ENCODE measurements around the gene PAX2.

Gene PAX2

DNA sequence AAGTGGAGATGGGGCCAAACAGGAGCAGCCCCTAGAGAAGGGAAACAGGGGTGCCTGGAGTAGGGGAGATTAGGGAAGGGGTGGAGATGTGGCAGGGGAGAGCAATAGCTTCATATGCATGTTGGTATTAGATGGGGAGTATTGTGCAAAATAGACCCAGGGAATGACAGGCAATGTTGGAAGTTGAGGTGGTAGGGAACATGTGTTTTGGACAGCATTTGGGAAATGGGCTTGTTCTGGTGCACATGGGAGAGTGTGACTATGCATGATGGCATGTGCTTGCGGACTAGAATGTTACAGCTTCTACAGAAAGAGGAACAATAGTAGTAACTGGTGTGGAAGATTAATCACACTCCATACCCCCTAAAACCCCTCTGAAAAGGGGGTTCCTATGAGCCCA, 10.4 kb downstream of the PAX2 start:
- DNase-seq (ENCODE audit: low read depth) = no peak

DNA sequence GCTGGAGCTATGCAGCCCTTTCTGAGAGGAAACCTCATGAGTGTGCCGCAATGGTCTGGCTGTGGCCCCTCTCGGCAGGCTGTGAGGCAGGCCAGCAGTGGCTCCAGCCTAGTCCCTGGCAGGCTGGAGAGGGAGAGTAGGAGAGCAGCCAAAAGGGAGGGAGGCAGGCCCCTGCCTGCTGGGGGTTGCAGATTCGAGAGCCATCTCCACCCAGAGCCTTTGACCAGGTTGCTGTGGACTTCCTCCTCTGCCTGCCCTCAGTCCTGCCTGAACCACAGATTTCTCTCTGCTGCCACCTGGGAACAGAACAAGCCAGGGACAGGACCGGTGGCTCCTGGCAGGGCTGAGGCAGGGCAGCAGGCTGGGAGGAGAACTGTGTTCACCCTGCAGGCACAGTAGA, 13.9 kb downstream of the PAX2 start:
- DNase-seq (ENCODE audit: low read depth) = no peak

GRCh38 chr10:100760726-100761125, 15.3 kb downstream of the PAX2 start:
- no peak for DNase-seq (ENCODE audit: low read depth)

DNA sequence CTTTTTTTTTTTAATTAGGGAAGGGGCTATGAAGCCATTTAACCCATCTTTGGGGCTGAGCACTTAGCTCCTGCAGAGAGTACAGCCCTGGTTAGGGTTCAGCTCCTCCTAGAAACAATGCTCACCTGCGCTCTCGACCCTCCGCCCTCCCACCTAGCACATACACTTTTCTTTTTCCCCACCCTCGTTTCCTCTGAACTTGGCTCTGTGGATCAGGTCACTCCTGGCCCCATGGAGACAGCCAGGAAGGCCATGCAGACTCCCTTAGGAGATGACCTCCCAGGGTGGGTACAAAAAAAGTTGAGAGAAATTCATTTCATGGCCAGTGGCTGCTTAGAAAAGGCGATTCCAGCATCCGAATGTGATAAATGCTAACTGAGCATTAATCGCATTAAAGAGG, 15.8 kb downstream of the PAX2 start:
- no peak for DNase-seq (ENCODE audit: low read depth)

DNA sequence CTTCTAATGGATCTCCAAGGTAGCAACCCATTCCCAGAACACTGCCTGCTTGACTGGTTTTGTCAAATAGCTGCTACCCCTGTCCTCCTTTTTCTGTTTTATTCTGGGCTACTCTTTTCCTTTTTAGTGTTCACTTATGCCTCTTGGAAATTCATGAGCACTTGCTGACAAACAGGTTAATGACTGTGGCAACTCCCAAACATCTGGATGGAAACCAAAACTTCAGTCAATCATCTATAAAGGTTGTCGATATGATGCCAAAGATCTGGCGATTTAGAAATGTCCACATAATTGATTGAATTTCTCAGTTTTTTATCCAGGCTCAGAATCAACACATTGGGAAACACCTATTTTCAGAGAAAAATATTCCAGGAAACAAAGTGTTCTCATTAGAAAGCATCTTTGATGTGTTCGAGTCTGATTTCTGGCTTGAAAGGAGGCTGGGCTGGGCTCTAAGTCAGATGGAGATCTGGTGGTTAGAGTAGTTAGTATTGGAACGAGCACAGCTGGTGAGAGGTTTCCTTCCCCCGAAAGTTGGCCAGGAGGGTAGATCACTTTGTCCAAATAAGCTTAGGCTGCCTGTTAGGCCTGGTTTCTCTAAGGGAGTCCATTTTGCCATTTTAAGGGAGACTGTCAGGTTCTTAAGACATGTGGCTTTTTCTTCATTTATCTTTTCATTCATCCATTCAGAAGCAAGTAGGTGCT, 17.8 kb downstream of the PAX2 start:
- DNase-seq (ENCODE audit: low read depth) = no peak

DNA sequence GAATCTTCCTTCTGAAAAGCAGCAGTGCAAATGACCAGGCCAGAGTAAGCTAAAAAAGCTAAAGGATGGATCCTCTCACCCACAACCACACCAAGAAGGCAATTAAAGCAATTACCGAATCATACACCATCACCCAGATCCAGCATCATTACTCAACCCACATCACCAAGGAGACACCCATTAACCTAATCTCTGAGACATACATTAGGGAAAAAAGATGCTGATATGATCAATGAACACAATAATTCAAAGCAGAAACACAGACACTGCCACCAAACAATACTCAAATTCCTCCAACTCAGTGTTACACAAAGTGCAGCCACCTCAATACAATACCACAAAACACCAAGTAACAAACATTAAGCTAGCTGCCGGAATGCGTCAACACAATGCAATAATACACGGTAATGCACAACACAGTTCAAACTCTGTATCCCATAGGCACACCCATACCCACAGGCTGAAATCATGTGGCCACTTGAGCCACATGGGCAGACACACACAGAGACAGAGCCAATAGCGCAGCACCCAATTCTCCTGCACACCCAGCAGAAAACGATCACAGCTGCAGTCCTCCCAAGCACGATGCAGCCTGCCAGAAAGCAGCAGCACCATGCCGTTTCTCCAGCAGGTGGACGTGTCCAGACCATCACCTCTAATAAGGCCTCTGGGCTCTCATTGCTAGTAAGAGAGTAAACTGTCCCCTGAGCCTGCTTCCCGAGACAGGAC, 21.5 kb downstream of the PAX2 start:
- no peak for DNase-seq (ENCODE audit: low read depth)

- no peak for DNase-seq (ENCODE audit: low read depth)
These were observed 22.0 kb downstream of the PAX2 start for GRCh38 chr10:100767422-100767775.

- no peak for DNase-seq (ENCODE audit: low read depth)
These were observed 24.1 kb downstream of the PAX2 start for GRCh38 chr10:100769481-100769880.

GRCh38 chr10:100773646-100774045, 28.3 kb downstream of the PAX2 start:
- no peak for DNase-seq (ENCODE audit: low read depth)

GRCh38 chr10:100774223-100774622, 28.8 kb downstream of the PAX2 start:
- DNase-seq (ENCODE audit: low read depth) = no peak

- DNase-seq (ENCODE audit: low read depth) = no peak
These were observed 29.5 kb downstream of the PAX2 start for GRCh38 chr10:100774876-100775275.

- no peak for DNase-seq (ENCODE audit: low read depth)
These were observed 30.0 kb downstream of the PAX2 start for GRCh38 chr10:100775386-100775785.

GRCh38 chr10:100775871-100776270, 30.5 kb downstream of the PAX2 start:
- DNase-seq (ENCODE audit: low read depth) = no peak

DNA sequence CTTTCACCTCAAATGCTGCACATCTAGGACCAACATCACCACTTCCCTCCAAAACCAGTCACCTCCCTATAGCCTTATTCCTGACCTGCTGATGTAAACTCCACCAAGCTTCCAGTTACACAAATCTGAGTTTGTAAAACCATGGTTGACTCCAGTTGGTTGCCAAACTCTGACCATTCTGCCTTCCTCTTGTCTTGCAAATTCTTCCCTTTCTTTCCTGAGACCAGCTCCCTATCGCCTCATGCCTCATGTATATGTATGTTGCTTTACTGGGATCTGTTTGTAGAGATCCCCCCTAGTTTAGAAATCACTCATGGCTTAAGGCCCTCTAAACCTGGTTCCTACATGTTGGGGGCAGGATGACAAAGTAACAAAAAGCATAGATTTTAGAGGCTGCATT, 31.3 kb downstream of the PAX2 start:
- DNase-seq (ENCODE audit: low read depth) = no peak

GRCh38 chr10:100779329-100779728, 33.9 kb downstream of the PAX2 start:
- no peak for DNase-seq (ENCODE audit: low read depth)

- DNase-seq (ENCODE audit: low read depth) = no peak
These were observed 34.9 kb downstream of the PAX2 start for GRCh38 chr10:100780324-100780723.

GRCh38 chr10:100781145-100781665, 35.8 kb downstream of the PAX2 start:
- no peak for DNase-seq (ENCODE audit: low read depth)

GRCh38 chr10:100782461-100783244, 37.3 kb downstream of the PAX2 start:
- no peak for DNase-seq (ENCODE audit: low read depth)

DNA sequence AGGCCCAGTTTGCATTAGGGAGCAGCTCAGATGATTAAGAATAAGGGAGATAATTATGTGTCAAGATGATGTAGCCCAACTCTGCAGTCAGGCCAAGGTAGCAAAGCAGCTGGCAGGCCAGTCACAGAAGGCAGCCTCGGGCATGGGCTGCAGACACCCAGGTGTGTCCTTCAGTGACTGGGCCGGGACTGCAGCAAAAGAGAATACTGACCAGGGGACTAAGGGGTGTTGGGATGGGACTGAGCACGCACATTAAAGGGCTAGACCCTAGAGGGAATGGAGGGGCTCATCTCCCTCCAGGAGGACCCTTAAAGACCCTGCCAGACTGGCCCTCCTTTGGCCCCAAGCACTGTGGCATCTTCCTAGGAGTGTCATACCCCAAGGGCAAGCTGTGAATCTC, 38.7 kb downstream of the PAX2 start:
- no peak for DNase-seq (ENCODE audit: low read depth)

DNA sequence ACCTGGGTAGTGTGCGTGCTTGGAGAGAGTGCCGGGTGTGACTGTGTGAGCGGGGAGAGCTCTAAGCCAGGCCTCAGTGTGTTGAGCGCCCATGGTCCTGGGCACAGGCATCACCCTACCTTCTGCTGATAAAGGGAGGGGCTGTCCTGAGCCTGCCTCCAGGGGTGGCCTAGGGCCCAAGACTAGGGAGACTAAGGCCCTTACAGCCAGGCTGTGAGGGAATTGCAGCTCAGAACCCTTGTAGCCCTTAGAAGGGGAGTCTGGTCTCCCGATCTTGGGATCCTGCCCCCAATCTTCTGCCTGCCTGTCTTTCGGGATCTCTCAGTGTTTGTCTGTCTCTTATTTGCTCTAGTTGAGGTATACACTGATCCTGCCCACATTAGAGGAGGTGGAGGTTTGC, 41.2 kb downstream of the PAX2 start:
- DNase-seq (ENCODE audit: low read depth) = no peak

DNA sequence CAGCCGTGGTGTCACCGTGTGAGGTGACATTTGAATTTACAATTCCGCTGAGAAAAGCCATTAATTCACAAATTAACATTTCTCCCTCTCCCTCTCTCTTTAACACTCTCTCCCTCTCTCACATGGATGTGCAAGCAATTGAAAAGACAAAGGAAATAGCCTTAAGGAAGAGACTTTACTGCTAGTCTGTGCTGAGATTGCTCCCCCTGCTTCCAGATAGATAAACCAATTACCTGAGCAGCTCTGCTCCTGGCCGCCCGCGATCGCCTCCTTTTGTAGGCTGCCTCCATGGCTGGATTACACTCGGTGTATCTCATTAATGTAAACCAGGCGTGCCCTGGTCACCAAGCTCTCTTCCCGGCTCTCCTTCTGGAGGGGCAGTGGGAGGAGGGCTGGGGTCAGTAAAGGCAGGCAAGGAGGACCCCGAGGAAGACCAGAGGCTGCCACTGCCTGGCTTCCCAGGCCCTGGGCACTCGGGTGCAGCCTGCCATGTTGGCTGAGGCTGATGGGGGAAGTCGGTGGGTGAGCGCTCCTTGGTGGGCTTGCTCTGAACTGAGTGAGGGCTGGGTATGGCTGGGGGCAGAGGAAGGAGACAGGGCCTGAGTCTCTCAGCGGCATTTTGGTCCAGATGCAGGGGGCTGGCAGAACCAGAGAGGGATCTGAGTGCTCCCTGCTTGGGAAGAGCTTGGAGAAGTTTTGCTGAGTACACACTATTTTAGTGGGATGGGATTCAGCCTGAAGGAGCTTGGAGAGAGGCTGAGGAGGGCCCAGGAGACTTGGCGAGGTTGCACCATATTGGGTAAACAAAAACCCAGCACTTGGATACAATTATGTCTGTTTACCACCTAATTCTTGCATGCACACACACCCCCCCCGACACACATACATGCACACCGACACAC, 42.9 kb downstream of the PAX2 start:
- DNase-seq (ENCODE audit: low read depth) = no peak

GRCh38 chr10:100790761-100791208, 45.4 kb downstream of the PAX2 start:
- DNase-seq (ENCODE audit: low read depth) = no peak
